GM13976 (cell line): ENCODE data around the gene ZFP62.

ENCODE experiments used
- DNase-seq: peaks from one replicate; pipeline ENCODE4 v3.0.0; 2012; ENCODE audit warnings: low spot score
- in situ Hi-C: fragments of 300-500 bp; cut with MboI; formaldehyde crosslinking; loops from one replicate; pipeline ENCODE4 v1.12.0; 2022; ENCODE audit warnings: low sequenced_read_pairs, mixed read lengths, inconsistent platforms; ENCODE audit not compliant: unreplicated experiment
- TF ChIP-seq, protein P1 (sequence below): IDR thresholded peaks from 2 replicates; pipeline ENCODE4 v1.5.1; 2012; ENCODE audit warnings: borderline replicate concordance, mild to moderate bottlenecking; ENCODE audit not compliant: insufficient read depth; ENCODE audit errors: extremely low read depth, missing control alignments, control extremely low read depth

The ZFP62 gene

DNA sequence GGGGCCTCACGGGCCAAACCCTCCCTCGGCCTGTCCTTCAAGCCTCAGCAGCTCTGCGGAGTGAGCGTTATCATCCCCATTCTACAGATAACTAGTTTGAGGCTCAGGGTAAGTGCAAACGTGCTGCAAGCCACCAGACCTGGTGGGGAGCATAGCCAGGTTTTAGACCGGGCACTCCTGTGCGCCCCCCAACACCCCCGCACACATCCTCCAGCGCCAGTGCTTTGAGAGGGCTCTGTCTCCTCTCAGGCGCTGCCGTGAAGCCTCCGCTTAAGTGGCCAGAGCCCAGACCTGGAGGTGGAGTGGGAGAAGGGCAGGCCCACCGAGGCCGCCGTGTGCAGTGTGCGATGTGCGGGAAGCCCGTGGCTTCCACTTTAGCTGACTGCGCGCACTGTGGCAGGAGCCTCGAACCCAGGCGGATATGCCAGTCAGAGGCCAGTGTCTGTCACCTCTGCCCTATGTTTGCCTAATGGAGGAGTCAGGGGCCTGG, 56.9 kb downstream of the ZFP62 start:
- in situ Hi-C loops, result no loop called here
- TF ChIP-seq, protein P1, sequence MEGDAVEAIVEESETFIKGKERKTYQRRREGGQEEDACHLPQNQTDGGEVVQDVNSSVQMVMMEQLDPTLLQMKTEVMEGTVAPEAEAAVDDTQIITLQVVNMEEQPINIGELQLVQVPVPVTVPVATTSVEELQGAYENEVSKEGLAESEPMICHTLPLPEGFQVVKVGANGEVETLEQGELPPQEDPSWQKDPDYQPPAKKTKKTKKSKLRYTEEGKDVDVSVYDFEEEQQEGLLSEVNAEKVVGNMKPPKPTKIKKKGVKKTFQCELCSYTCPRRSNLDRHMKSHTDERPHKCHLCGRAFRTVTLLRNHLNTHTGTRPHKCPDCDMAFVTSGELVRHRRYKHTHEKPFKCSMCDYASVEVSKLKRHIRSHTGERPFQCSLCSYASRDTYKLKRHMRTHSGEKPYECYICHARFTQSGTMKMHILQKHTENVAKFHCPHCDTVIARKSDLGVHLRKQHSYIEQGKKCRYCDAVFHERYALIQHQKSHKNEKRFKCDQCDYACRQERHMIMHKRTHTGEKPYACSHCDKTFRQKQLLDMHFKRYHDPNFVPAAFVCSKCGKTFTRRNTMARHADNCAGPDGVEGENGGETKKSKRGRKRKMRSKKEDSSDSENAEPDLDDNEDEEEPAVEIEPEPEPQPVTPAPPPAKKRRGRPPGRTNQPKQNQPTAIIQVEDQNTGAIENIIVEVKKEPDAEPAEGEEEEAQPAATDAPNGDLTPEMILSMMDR, result no peak
- no peak for DNase-seq

DNA sequence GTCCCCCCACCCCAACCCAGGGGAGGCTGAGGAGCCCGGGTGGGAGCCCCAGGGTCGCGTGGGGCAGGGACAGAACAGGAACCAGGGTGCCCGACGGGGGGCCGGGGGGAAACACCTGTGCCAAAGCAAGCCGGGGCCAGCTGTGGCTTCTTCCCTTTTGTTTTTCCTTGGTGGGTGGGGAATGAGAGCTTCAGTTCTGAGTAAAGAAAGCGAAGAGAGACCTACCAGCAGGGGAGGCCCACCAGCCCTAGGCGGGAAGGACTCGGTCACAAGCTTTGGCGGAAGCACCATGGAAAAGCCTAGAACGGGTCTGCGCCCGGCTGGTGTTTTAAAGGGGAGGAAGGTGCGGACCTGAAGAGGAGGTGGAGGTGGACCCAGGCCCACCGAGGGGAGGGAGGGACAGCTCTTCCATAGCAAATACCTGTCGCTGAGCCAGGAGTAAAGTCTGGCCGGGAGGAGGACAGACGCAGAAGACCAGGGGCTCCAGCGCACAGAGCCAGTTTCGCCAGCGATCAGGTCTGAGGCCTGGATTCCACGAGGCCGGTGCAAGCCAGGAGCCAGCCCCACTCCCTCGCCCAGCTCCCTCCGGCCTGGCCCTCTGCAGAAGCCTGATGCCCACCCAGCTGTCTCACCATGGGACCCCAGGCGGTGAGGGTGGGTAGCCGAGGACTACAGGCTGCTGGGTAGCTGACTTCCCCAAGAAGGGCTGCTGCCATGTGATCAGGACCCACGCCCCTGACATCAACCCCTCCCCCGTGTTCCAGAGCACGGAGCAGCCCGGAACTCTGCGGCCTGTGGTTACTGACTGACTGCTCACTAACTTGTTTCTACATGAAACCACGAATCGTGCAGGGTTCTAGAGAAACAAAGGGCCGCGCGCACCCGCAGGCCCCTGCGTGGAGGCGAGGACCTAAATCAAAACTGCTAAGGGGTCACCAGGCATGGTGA, 57.6 kb downstream of the ZFP62 start:
- TF ChIP-seq, protein P1, result no peak
- in situ Hi-C loops, result no loop called here
- peak; percentile 89 for DNase-seq

DNA sequence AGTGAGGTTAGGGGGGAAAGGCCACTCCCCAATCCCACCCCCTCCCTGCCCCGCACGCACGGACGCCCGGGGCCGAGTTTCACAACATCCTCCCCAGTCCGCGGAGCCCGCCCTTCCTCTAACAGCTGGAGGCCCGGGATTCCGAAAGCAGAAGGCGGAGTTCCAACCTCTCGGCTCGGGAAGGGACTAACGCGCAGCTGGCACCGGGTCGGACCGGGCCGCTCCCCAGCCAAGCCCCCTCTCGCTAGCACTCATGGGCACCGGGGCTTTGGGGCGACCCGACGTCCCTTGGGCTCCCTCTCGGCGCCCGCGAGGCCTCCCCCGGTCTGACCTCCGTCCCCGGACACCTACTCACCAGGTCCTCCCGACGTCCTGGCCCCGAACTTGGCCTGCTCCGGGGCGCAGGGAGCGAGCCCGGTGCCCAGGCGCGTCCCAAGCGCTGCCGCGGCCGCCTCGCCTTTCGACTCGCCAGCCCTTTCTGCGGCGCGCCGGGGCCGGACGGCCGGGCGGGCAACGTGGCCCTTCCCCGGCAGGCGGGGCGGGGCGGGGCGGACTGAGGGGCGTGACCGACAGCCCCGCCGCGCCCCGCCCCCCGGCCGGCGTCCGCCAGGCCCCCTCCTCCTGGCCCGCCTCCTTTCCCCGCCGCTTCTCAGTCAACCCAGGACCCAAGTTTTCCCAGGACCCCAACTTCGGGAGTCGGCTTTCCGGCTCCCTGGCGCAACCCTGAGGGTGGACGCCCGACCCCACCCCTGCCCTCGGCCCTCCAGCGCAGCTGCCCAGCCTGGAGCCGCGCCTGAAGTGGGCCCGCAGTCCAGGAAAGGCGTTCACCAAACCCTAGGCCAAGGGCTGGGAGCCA, 58.5 kb downstream of the ZFP62 start, which contains the start of gene MGAT1:
Gene MGAT1, minus strand, starts transcription at position 482 of the 856 bp plus-strand sequence. CDS start 9,835 bp downstream, outside the sequence.
- peak; percentile 97 for DNase-seq
- in situ Hi-C loops, result no loop called here
- TF ChIP-seq, protein P1, result no peak

DNA sequence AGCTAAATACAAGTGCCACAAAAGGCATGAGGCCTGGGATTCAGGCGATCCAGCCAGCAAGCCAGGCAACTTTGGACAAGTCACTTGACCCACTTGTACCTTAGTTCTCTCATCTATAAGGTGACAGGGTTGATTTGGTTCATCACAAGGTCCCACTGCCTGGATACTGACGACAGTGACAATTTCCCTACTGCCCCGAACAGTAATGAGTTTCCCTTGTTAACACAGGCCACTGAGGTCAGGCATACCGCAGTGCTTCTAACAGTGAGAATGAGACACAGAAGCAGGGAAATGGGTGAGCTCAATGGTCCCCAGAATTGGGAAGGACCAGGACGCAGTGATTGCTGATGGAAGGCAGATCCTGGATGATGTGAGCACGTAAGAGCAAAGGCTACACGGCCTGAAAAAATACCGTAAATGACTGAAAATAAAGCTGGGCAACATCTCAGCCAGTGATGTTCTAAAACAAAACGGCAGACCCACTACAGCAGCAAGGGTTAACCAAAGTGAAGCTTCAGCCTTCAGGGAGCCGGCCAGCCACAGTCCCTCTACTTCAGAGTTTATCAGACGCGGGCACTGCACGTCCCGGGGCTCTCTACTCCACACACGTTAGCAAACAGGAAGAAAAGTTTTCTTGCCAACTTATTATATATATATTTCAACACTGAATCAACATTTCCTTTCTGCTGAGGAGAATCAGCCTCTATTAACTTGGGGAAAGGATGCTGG, 59.3 kb downstream of the ZFP62 start:
- TF ChIP-seq, protein P1, result no peak
- in situ Hi-C loops, result no loop called here
- DNase-seq, result no peak

DNA sequence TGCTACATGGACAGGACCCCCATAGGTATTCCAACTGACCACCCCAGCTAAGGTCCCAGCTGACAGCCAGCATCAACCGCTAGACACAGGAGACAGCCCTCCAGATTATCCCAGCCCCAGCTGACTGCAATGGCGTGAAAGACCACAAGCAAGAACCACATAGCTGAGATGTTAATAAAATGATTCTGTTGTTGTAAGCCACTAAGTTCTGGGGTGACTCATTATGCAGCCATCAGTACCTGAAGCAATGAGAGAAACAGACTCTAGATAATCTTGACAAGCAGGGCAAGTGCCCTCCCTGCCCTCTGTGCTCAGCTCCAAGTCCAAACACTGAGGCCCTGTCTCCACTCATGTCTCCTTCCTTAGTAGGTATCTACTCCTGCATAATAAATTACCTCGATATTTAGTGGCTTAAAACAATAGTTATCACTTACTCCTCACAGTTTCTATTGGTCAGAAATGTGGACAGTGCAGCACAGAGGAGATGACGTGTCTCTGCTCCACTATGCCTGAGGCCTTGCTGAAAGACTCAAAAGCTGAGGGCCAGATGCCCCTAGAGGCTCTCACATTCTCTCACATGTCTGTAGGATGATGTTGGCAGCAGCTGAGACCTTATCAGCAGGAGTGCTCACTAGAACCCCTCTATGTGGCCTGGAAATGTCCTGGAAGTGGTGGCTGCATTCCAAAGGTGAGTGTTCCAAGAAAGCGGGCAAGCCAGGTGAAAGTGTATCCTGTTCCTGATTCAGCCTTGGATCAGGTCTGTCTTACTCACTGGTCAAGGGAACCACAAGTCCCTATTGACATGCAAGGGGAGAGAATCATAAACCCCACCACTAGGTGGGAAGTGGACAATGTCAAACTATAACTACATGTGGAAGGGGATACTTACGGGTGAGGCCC, 60.9 kb downstream of the ZFP62 start:
- in situ Hi-C loops, result no loop called here
- no peak for DNase-seq
- TF ChIP-seq, protein P1, result no peak
